HG03469 (cell line): ENCODE data around the gene ADH5.
"Not testable (repeated sequence)": the region's sequence is repeated elsewhere in the genome, so short reads cannot be mapped to it uniquely, and the experiment has no call there.

Experiments used
- ATAC-seq: cut with Tn5 transposase; IDR thresholded peaks from one replicate; pipeline ENCODE4 v1.9.1; 2021; ENCODE audit warnings: mild to moderate bottlenecking, moderate library complexity, moderate number of reproducible peaks; ENCODE audit not compliant: unreplicated experiment

Gene ADH5

GRCh38 chr4:99088023-99088449 is 552 bp downstream of the ADH5 start:
- ATAC-seq, result peak; percentile 17

DNA sequence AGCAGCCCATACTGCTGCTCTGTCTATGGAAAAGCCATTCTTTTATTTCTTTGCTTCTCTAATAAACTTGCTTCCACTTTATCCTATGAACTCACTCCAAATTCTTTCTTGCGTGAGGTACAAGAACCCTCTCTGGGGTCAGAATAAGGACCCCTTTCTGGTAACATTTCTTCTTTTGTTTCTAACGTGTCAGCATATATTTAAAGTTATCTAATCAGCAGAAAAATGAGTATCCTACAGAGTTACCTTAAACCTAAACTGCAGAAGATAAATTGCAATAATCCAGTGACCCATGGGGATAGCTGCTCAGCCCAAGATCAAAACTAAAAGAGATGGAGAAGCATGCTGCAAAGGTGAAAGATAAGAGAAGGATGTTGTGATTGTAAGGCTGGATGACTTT is 4.0 kb downstream of the ADH5 start:
- no peak for ATAC-seq

GRCh38 chr4:99082192-99082591 is 6.4 kb downstream of the ADH5 start:
- ATAC-seq, result no peak

DNA sequence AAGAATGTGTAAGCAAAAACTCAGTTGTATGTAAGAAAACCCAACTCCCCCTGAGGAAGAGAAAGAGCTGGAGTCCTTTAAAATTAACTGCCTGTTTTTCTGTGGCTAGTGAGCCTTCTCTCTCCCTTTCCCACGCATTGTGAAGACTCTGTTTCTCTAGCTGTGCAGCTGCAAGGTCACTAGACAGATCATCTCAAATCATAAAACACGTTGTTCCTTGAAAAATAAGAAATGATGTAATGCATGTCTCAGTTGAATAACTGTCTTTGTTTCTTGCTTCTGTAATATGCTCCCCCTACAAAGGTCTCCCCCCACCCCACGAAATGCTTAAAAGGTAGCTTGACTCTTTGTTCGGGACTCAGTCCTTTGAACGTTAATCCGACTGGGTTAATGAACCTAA is 7.7 kb downstream of the ADH5 start:
- not testable (repeated sequence) for ATAC-seq

GRCh38 chr4:99079625-99080295 is 8.8 kb downstream of the ADH5 start:
- ATAC-seq, result no peak

- no peak for ATAC-seq
Measured at GRCh38 chr4:99078931-99079624, 9.5 kb downstream of the ADH5 start.

DNA sequence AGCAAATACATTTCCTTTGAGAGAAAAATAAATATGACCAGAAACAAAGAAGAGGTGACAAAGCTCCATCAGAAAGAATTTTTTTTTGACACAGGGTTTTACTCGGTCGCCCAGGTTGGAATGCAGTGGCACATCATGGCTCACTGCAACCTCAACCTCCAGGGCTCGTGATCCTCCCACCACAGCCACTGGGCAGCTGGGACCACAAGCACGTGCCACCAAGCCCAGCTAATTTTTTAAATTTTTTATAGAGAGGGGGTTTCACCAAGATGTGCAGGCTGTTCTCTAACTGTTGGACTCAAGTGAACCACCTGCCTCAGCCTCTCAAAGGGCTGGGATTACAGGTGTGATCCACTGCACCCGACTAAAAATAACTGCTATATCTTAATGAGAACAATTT is 10.3 kb downstream of the ADH5 start:
- ATAC-seq, result no peak

DNA sequence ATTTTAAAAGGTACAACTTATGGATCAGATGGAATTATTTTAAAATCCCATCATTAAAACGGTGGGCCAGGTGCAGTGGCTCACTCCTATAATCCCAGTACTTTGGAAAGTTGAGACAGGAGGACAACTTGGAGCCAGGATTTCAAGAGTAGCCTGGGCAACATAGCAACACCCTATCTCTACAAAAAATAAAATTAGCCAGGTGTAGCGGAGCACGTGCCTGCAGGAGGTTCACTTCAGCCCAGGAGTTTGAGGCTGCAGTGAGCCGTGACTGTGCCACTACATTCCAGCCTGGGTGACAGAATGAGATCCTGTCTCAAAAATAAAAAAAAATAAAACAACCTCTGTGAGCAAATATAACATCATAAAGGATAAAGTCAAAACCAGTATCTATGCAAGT is 11.4 kb downstream of the ADH5 start:
- ATAC-seq, result no peak

- ATAC-seq, result no peak
Measured at GRCh38 chr4:99076292-99076976, 12.2 kb downstream of the ADH5 start.

GRCh38 chr4:99074816-99075215 is 13.8 kb downstream of the ADH5 start:
- ATAC-seq, result no peak

GRCh38 chr4:99071159-99071558 is 17.4 kb downstream of the ADH5 start:
- no peak for ATAC-seq

GRCh38 chr4:99067617-99068016 is 21.0 kb downstream of the ADH5 start:
- ATAC-seq, result no peak

- ATAC-seq, result not testable (repeated sequence)
Measured at GRCh38 chr4:99065521-99065920, 23.1 kb downstream of the ADH5 start.

DNA sequence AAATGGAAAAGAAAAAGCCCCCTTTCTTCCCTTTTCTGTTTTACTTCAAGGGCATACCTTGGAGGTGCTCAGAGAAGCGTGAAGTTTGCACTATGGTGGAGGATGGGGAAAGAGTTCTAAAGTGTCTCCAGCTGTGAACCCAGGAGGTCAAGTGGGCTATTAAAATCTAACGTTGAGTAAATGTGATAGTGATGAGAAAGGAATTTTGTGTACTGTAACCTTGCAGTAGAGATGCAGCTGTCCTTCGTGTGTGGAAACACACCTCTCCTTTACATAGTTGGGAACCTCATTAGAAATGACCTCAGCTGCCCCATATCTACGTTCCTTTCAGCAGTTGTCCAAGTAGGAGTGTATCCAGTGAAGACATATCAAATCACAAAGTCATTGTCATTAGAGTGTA is 26.5 kb downstream of the ADH5 start:
- ATAC-seq, result peak; percentile 56

DNA sequence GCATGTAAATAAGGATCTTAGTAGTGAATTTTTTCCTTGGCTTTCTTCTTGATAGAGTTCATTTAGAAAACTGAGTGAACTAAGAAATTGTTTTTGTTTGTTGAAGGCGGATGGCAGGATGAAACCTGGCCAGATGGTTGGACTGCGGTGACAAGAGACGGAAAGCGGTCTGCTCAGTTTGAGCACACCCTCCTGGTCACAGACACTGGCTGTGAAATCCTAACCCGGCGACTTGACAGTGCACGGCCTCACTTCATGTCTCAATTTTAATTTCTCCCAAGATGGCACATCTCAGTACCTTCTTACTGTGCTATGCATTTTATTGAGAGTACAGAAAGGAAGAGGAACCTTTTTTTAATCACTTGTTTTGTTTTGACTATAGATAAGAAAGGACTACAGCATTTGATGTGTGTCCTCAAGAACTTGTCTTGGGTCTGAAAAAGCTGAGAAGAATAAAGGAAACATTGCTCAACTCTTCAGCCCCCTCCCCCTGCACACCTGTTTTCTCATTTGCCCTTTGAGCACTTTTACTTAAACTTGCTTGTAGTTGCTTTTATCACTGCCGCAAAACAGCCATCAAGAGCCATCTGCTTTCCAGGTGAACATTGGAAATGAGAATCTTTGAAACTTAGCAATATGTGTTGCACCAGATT is 27.4 kb downstream of the ADH5 start:
- no peak for ATAC-seq

DNA sequence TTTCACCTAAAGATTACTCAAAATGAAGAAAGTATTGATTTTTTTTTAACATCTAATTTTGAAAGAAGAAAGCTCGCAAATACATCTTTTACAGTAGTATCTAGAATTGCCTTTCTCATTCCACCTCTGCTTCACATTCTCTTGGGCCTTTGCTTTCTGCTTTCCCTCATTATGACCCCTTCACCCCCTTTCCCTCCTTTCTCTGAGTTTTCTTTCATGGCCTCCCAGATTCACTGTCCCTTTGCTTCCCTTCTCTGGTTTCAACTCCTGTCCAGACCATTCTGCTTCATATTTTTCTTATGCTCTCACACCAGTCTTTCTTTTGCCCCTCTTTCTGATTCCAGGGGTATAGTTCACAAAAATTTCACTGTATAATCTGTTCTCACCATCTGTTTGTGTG is 29.0 kb downstream of the ADH5 start:
- no peak for ATAC-seq

DNA sequence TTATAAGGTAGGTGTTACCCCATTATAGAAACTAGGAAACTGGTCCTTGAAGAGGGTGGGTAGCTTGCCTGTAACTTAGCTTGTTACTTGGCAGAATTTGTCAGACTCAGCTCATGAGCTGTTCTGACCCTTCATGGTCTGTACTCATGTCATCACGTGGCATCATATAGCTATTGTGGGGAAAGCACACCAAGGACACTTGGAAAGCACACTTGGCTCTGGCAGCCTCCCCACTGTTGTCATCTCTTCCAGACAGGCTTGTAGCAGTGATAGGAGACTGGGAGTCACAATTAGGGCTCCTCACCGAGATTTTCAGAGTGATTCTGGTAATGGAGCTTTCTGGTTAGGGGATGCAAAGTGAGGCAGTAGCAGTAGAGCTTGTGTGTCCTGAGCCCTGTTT is 30.4 kb downstream of the ADH5 start:
- no peak for ATAC-seq

- ATAC-seq, result peak; percentile 61
Measured at GRCh38 chr4:99054428-99054994, 34.1 kb downstream of the ADH5 start.

DNA sequence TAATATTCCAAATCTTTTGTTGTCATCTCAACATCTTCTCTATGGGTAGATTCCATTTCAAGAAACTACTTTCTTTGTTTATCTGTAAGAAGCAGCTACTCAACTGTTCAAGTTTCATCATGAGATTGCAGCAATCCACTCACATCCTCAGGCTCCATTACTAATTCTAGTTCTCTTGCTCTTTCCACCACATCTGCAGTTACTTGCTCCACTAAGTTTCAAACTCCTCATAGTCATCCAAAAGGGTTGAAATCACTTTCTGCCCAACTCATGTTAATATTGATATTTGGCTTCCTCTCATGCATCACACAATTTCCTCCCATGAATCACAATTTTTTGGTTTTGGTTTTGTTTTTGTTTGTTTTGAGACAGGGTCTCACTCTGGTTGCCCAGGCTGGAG is 35.7 kb downstream of the ADH5 start:
- no peak for ATAC-seq

DNA sequence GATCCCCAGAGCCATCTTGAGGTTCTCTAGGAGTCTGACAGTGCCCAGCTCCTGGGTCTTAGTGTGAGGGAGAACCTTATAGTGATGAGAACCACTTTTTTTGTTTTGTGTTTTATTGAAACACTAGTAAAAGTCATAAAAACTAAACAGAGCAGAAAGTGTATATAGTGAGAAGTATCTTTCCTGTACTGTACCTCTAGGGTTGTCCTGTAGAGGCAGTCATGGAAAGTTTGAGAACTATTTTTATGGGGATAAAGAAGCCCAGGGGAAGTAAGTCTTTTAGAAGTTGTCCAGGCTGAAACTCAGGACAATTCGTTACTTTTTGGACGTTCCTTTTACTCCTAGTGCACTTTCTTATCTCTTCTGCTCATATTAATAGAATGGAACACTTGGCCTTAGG is 40.9 kb downstream of the ADH5 start:
- ATAC-seq, result no peak

GRCh38 chr4:99043346-99043745 is 45.2 kb downstream of the ADH5 start:
- ATAC-seq, result no peak
